GM12878 (cell line): ENCODE measurements around the gene FAP.

Source experiments
- ASH2L ChIP-seq: fragments of 300-600, 200-600 bp; sonication (generic); IDR thresholded peaks from 2 replicates; pipeline ENCODE4 v1.6.1; 2017; ENCODE audit warnings: low read depth, mild to moderate bottlenecking, borderline replicate concordance
- EZH2 ChIP-seq: IDR thresholded peaks from 2 replicates; pipeline ENCODE4 v1.6.1; 2012; ENCODE audit warnings: low read depth, mild to moderate bottlenecking, control low read depth, inconsistent platforms, low read length, borderline replicate concordance; ENCODE audit not compliant: control insufficient read depth
- NRF1 ChIP-seq: conservative IDR thresholded peaks from 2 replicates; pipeline ENCODE4 v1.6.1; 2011; ENCODE audit warnings: mild to moderate bottlenecking, low read depth, low read length, improper control_type of control experiment
- PKNOX1 ChIP-seq: fragments of 450-650 bp; IDR thresholded peaks from 2 replicates; pipeline ENCODE4 v1.6.1; 2016; ENCODE audit warnings: mild to moderate bottlenecking
- POLR2AphosphoS2 ChIP-seq: IDR thresholded peaks from 2 replicates; pipeline ENCODE4 v1.6.1; 2011; ENCODE audit warnings: low read depth, mild to moderate bottlenecking, low read length, improper control_type of control experiment, moderate library complexity
- SP1 ChIP-seq: IDR thresholded peaks from one replicate; pipeline ENCODE4 v1.6.1; 2011; ENCODE audit warnings: low read depth, low read length
- ZNF24 ChIP-seq: fragments of 450-650 bp; IDR thresholded peaks from 2 replicates; pipeline ENCODE4 v1.6.1; 2017; ENCODE audit warnings: antibody characterized with exemption, mild to moderate bottlenecking
- ZNF384 ChIP-seq: IDR thresholded peaks from 2 replicates; pipeline ENCODE4 v1.6.1; 2012; ENCODE audit warnings: low read depth, mild to moderate bottlenecking, low read length, improper control_type of control experiment, borderline replicate concordance

- no peak for TF ChIP-seq PKNOX1
- TF ChIP-seq NRF1 = no peak
- no peak for TF ChIP-seq ASH2L
- TF ChIP-seq ZNF24 = no peak
- no peak for TF ChIP-seq ZNF384
- no peak for TF ChIP-seq EZH2
- no peak for TF ChIP-seq POLR2AphosphoS2
- TF ChIP-seq SP1 = no peak
Observed at GRCh38 chr2:162254236-162254871, 11.1 kb upstream of the FAP start.
